HG02852 (cell line): ENCODE measurements around the gene DYRK3.

Experiments used
- ATAC-seq: cut with Tn5 transposase; IDR thresholded peaks from one replicate; pipeline ENCODE4 v1.9.1; 2021; ENCODE audit warnings: mild to moderate bottlenecking, moderate library complexity; ENCODE audit not compliant: unreplicated experiment

Gene DYRK3

DNA sequence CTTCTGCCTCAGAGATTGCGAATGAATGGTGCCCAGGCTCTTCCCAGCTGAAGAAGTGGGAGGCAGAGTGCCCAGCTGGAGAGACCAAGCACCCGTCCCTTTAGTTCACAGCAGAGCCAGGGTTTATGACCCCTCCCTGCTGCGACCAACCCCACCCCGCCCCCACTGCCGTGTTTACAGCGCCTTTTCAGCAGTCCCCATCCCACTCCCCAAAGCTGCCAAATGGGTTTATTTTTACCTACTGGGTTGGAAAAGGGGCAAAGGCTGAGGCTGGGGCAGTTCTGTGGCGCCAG is 23.6 kb downstream of the DYRK3 start:
- ATAC-seq, result no peak

- ATAC-seq, result no peak
Observed at GRCh38 chr1:206660136-206660535, 24.8 kb downstream of the DYRK3 start.

DNA sequence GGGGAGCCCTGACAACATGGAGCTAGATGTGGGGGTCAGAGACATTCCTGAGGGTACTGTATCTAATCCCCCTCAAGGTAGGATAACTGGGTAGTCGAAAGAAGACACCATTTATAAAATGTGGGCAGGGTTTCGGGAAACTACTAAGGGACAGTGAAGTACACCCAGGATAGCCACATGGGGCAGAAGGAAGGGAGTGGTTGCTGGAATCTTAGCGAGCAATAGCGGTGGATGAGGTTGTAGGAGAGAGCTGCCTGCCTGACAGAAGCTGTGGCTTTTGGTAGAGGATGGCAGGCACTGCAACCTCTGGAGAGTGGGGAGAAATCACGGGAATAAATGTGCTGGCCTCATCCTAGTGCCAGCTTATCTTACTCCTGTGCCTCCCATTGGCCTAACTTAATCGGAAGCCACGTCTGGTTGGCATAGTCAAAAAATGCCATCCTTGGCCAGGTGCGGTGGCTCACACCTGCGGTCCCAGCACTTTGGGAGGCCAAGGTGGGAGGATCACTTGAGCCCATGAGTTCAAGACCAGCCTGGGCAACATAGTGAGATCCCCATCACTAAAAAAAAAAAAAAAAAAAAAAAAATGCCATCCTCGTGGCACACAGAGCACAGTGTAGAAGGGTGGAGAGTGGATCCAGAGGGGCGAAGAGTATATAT is 26.0 kb downstream of the DYRK3 start:
- no peak for ATAC-seq

- no peak for ATAC-seq
Observed at GRCh38 chr1:206662396-206663092, 27.2 kb downstream of the DYRK3 start.

DNA sequence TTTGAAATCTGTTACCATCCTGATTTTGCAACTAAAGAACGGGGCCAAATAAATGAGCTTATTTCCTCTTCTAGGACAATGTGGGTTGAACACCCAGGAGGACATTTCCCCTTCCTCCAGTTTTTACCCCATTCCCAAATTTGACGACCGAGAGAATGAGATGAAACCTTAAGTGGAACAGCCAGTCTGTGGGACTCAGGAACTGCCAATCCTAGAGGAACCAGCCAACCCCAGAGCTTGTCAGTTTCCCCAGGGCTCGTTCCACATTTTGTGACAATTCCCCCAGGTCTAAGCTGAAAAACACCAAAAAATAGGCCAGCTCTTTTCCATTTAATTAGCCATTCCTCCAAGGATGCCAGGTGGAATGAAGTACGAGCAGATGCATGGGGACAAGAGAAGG is 28.0 kb downstream of the DYRK3 start:
- no peak for ATAC-seq

DNA sequence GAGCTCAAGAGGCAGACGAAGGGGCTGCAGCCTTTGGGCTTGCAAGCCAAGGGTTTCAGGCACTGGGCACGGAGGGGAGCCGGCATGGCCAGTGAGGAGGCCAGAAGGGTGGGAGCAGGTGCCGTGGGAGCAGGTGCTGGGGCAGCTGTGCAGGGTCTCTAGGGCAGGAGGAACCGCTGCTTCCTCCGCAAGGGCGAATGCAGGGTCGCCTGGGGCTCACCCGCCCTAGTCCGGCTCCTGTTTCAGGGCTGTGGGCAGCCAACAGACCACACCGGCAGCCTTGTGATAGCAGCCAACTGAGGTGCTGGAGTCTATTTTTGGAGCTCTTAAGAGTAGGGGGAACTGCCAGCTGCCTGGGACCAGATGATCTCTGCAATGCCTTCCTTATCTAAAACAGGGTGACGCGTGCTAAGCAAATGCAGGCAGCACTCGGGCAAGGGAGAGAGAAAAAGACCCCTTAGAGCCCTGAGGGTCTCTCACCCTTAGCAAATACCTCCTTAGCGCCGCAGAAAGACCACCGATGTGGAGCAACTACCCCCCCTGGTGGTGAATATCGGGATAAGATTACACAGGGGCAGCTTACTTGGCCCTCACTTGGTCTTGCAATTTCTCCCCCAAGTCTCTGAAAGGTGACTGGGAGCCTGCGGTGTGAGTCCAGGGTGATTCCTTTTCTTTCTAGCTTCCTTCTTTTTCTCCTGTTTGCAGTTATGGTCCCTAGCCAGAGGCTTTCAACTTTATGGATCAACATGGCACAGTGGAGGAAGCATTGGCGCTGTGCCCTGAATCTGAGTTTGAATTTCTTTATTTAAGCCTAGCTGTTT is 28.7 kb downstream of the DYRK3 start:
- ATAC-seq, result peak; percentile 60

DNA sequence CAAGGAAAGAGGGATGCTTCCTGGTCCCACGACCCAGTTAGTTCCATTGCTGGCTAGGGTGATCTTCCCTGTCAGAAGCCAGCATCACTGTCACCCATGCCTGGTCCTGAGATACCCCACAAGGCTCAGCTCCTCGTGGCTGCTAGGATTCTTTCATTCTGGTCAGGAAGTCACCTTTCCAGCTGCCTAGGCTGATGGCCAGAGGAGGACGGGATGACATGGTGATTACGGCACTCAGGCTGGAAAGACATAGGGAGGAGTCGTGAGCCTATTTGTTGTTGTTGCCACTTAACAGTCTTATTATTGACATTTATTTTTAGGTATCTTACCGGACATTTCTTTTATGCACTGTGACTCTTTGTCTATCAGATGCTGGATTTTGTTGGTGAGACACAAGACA is 29.4 kb downstream of the DYRK3 start:
- ATAC-seq, result no peak

DNA sequence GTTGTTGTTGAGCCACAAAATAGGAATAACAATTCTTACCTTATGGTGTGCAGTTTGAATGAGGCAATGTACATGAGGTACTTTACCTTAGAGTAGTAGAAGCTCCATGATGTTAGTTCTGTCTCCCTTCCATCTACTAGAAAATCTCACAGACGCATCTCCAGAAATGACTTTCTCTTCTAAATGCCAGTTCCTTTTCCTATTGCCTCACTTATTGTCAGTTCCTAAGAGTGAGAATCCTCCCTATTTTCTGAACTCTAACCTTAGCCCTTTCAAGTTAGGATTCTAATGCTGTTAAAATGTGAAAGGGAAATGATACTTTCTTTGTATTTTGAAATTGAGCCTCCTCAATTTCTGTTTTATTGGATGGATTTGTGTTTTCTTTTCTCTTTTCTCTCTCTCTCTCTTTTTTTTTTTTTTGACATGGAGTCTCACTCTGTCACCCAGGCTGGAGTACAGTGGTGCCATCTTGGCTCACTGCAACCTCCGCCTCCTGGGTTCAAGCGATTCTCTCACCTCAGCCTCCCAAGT is 30.8 kb downstream of the DYRK3 start:
- ATAC-seq, result no peak

DNA sequence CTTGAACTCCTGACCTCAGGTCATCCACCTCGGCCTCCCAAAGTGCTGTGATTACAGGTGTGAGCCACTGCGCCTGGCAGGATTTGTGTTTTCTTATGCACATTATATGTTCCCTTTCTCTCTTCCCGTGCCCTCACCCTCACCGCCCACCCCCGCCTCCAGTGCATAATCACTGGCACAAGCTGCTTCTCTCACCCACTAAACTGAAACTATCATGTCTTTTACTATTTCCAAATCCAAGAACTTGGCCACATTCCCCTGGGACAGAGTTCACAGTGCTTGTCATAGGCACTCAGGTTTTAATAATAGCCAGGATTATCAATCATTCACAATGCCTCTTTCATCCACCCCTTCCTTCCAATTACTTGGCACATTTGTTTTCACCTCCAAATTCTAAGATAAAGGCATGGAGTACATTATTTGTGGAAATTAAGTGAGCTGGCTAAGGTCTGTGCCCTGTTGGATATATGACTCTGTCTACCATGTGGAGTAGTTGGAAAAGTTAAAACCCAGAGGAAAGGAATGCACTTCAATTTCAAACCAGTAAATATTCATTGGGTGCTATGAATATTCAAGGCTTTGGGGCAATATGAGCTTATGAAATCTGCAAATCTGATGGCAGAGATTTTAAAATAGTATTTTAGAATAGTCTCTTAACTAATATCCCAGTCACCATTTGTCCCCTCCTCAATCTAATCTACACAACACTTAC is 31.8 kb downstream of the DYRK3 start:
- no peak for ATAC-seq

- ATAC-seq, result no peak
Observed at GRCh38 chr1:206668351-206668750, 33.0 kb downstream of the DYRK3 start.

GRCh38 chr1:206668874-206669410 is 33.6 kb downstream of the DYRK3 start:
- no peak for ATAC-seq

DNA sequence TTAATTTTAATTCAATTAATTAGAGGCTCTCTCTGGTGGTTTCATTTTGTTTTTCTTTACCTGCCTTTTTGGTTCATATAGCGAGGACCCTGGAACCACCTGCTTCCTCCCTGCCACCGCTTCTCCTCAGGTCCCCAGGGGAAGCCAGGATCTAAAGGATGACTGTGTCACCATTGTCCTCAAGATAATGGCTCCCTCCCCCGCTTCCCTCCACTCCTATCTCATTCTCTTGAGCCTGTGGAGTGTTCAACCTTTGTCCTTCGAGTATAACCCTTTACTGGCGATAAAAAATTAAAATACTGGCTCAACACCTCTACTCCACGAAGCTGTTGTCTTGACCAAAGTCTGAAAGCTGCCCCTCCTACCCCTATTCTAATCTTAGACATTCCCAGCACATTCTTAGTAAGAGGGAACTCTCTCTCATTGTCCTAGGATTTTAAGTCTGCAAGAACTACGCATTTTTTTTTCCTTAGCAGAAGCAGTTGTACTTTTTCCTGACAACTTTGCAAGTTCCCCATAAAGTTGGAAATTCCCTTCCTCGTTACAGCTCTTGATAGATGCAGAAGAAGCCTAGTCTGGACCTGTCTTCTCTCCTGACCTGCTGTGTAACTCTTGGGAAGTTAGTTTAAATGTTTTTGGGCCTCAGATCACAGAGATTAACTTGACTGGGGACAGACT is 36.8 kb downstream of the DYRK3 start:
- no peak for ATAC-seq

GRCh38 chr1:206672844-206673758 is 37.8 kb downstream of the DYRK3 start:
- ATAC-seq, result no peak

DNA sequence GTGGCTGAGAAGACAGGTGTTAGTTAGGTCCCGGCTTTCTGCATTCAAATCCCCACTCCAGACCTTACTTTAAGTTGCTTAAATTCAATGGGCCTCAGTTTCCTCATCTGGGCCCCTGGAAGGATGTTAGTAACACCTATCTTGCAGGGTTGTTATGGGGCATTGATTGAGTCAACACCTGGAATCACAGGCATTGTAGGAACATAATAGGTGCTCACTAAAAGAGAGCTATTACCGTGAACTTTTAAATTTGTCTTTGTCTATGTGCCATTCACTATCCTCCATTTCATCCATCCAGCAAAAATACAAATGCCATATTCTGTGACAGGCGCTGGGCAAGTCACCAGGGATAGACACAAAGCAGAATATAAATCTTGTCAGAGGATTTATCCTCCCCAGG is 38.9 kb downstream of the DYRK3 start:
- no peak for ATAC-seq

GRCh38 chr1:206674745-206675175 is 39.4 kb downstream of the DYRK3 start:
- ATAC-seq, result no peak

DNA sequence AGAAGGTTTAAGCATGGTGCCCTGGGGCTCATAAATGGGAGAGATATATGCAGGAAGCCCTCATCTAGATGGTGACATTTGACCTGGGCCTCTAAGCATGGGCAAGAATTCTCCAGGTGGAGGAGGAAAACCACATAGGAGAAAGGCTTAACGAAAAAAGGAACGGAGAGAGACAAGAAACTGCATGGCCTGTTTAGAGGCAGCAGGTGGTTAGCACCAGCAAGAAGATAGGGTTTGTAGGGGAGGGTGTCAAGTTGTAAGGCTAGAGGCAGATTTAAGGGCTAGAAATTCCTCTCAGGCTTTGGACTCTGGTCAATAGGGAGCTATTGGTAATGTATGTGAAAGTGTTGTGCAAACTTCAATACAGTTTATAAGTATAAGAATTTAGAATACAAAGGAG is 41.2 kb downstream of the DYRK3 start:
- no peak for ATAC-seq

- ATAC-seq, result peak; percentile 37
Observed at GRCh38 chr1:206678490-206678889, 43.2 kb downstream of the DYRK3 start.

- ATAC-seq, result peak; percentile 71
Observed at GRCh38 chr1:206679738-206680211, 44.4 kb downstream of the DYRK3 start.

GRCh38 chr1:206680279-206680678 is 44.9 kb downstream of the DYRK3 start:
- ATAC-seq, result no peak
